HepG2 (cell line): ENCODE measurements around the gene ADAMTSL4. TPM values are rescaled to one million over a fixed set of nuclear protein-coding genes. Genes with fewer than 3 reads are reported as not detected.

Source experiments
- ATF4 ChIP-seq, 2 experiments: fragments of 450-650 bp in 1 of 2; sonication (generic) in 1 of 2; formaldehyde crosslinking; IDR thresholded peaks; 2 replicates each; pipeline versions ENCODE4 v1.5.0 to v1.8.0; 2020 to 2022; ENCODE audit warnings: mild to moderate bottlenecking in 1 of 2, missing genetic modification reagents in 1 of 2
- ATF5 ChIP-seq: sonication (generic); formaldehyde crosslinking; IDR thresholded peaks from 2 replicates; pipeline ENCODE4 v1.4.0; 2020; ENCODE audit warnings: mild to moderate bottlenecking, low read depth, missing genetic modification reagents
- ELF1 ChIP-seq: sonication (generic); formaldehyde crosslinking; IDR thresholded peaks from 2 replicates; pipeline ENCODE4 v1.4.0; 2020; ENCODE audit warnings: missing genetic modification reagents
- ETV5 ChIP-seq: IDR thresholded peaks from 2 replicates; pipeline ENCODE4 v1.6.1; 2018; ENCODE audit warnings: missing biosample characterization, missing genetic modification reagents, inconsistent platforms, borderline replicate concordance
- HINFP ChIP-seq: sonication (generic); formaldehyde crosslinking; IDR thresholded peaks from 2 replicates; pipeline ENCODE4 v1.4.0; 2020; ENCODE audit warnings: low read depth, mild to moderate bottlenecking, missing genetic modification reagents
- HMGXB4 ChIP-seq, 2 experiments: sonication (generic) in 1 of 2; formaldehyde crosslinking in 1 of 2; IDR thresholded peaks; 2 replicates each; pipeline versions ENCODE4 v1.4.0 to v1.6.1; 2018 to 2020; ENCODE audit warnings: missing genetic modification reagents in 2 of 2, borderline replicate concordance in 1 of 2, low read depth in 1 of 2, mild to moderate bottlenecking in 1 of 2, missing biosample characterization in 1 of 2
- KDM2A ChIP-seq: sonication (generic); formaldehyde crosslinking; IDR thresholded peaks from 2 replicates; pipeline ENCODE4 v1.4.0; 2020; ENCODE audit warnings: low read depth, missing genetic modification reagents, borderline replicate concordance
- MYPOP ChIP-seq: sonication (generic); formaldehyde crosslinking; IDR thresholded peaks from 2 replicates; pipeline ENCODE4 v1.8.1; 2023; ENCODE audit warnings: mild to moderate bottlenecking, moderate library complexity, missing genetic modification reagents
- SMARCE1 ChIP-seq: fragments of 450-650 bp; IDR thresholded peaks from 2 replicates; pipeline ENCODE4 v1.6.1; 2017; ENCODE audit warnings: borderline replicate concordance
- SNAI1 ChIP-seq: sonication (generic); formaldehyde crosslinking; IDR thresholded peaks from 2 replicates; pipeline ENCODE4 v1.5.0; 2020; ENCODE audit warnings: mild to moderate bottlenecking, missing genetic modification reagents, borderline replicate concordance
- SRY ChIP-seq: sonication (generic); formaldehyde crosslinking; IDR thresholded peaks from 2 replicates; pipeline ENCODE4 v1.8.0; 2022; ENCODE audit warnings: mild to moderate bottlenecking, missing genetic modification reagents
- ZBTB2 ChIP-seq: sonication (generic); formaldehyde crosslinking; IDR thresholded peaks from 2 replicates; pipeline ENCODE4 v1.8.0; 2022; ENCODE audit warnings: low read depth, missing genetic modification reagents
- ZFYVE20 ChIP-seq: sonication (generic); formaldehyde crosslinking; IDR thresholded peaks from 2 replicates; pipeline ENCODE4 v1.8.0; 2023; ENCODE audit warnings: low read depth, mild to moderate bottlenecking, moderate library complexity, missing genetic modification reagents, borderline replicate concordance
- ZMYM2 ChIP-seq: sonication (generic); formaldehyde crosslinking; IDR thresholded peaks from 2 replicates; pipeline ENCODE4 v1.8.0; 2022; ENCODE audit warnings: mild to moderate bottlenecking, missing genetic modification reagents
- ZNF136 ChIP-seq: sonication (generic); formaldehyde crosslinking; IDR thresholded peaks from 2 replicates; pipeline ENCODE4 v1.8.1; 2022; ENCODE audit warnings: low read depth, mild to moderate bottlenecking, moderate library complexity, missing genetic modification reagents
- ZNF230 ChIP-seq: sonication (generic); formaldehyde crosslinking; IDR thresholded peaks from 2 replicates; pipeline ENCODE4 v1.4.0; 2020; ENCODE audit warnings: mild to moderate bottlenecking, missing genetic modification reagents
- ZNF296 ChIP-seq: sonication (generic); formaldehyde crosslinking; conservative IDR thresholded peaks from 2 replicates; pipeline ENCODE4 v1.5.0; 2020; ENCODE audit warnings: mild to moderate bottlenecking, missing genetic modification reagents
- ZNF430 ChIP-seq: sonication (generic); formaldehyde crosslinking; IDR thresholded peaks from 2 replicates; pipeline ENCODE4 v1.9.0; 2021; ENCODE audit warnings: mild to moderate bottlenecking, missing genetic modification reagents
- ZNF703 ChIP-seq: sonication (generic); formaldehyde crosslinking; IDR thresholded peaks from 2 replicates; pipeline ENCODE4 v1.5.1; 2020; ENCODE audit warnings: missing genetic modification reagents, mild to moderate bottlenecking, moderate library complexity, borderline replicate concordance
- ZNF841 ChIP-seq: sonication (generic); formaldehyde crosslinking; IDR thresholded peaks from 2 replicates; pipeline ENCODE4 v1.8.1; 2023; ENCODE audit warnings: missing genetic modification reagents, borderline replicate concordance
- ZSCAN9 ChIP-seq: IDR thresholded peaks from 2 replicates; pipeline ENCODE4 v1.6.1; 2016; ENCODE audit warnings: borderline replicate concordance
- polyA plus RNA-seq, 8 experiments: library from polyadenylated mRNA; depleted of rRNA in 3 of 8; stranded (reverse) in 7 of 8; unstranded in 1 of 8; fragments of >200 nt; fragmentation: Illumina TruSeq in 4 of 8; extraction: Trizol in 4 of 8; gene quantifications; 2 replicates each; pipeline versions ENCODE4 v1.2.1 to v1.2.3, GENCODE V29; 2011 to 2016; ENCODE audit warnings: low read depth in 4 of 8, missing spikeins in 1 of 8, mixed read lengths in 1 of 8; ENCODE audit not compliant: insufficient read depth in 1 of 8
- total RNA-seq, 5 experiments: library from RNA; depleted of rRNA; stranded (reverse); fragments of >200 nt; fragmentation: Illumina TruSeq; extraction: Trizol; gene quantifications; 2 replicates each; pipeline ENCODE4 v1.2.3, GENCODE V29; 2016; ENCODE audit warnings: low read depth in 1 of 5

The ADAMTSL4 gene
- total and polyA plus RNA-seq, 2 of the 13 experiments (the other 11 are each of a cell fraction or from before 2014, with no cell fraction given) = 3.9 to 16.4 TPM

- TF ChIP-seq HINFP (no peak), KDM2A (CRISPR knock-in tag) (no peak), ZNF230 (no peak), MYPOP (peak; percentile 34; the same call in 1 of the 2 replicates), ELF1 (CRISPR knock-in tag) (0 out of 2 replicates have a peak, but pooled peaks have one; percentile 14), ZNF841 (no peak), HMGXB4 (CRISPR knock-in tag; IDR thresholded peaks at IDR 0.05; ENCODE audit: borderline replicate concordance in 1 of 2, low read depth in 1 of 2) (peak in 1 of 2 experiments; percentile 52; a peak in 1 of 4 replicates), ZNF430 (CRISPR knock-in tag) (no peak), SRY (CRISPR knock-in tag) (no peak), SNAI1 (CRISPR knock-in tag) (no peak), ETV5 (peak; percentile 51; the same call in 1 of the 2 replicates), ZFYVE20 (no peak), ZNF703 (CRISPR knock-in tag) (no peak), ZMYM2 (no peak), ZSCAN9 (no peak), ATF4 (CRISPR knock-in tag; IDR thresholded peaks at IDR 0.05) (no peak), ZNF136 (CRISPR knock-in tag) (no peak), ZBTB2 (CRISPR knock-in tag) (no peak), ATF5 (CRISPR knock-in tag) (no peak), ZNF296 (CRISPR knock-in tag) (no peak), SMARCE1 (no peak)
Measured at GRCh38 chr1:150578272-150579109, 29.3 kb downstream of the ADAMTSL4 start (continued).
